GM12864 (cell line): ENCODE data around the gene YARS1.

ENCODE experiments used
- DNase-seq: peaks from one replicate; pipeline ENCODE4 v3.0.0-alpha.2; 2011; ENCODE audit warnings: low read depth
- H3K4me3 ChIP-seq: 2 replicates; pipeline ENCODE4 v1.5.1; 2011; ENCODE audit warnings: mild to moderate bottlenecking, low read depth, low read length, control low read depth
- CTCF ChIP-seq: IDR thresholded peaks from 2 replicates; pipeline ENCODE4 v1.5.1; 2011; ENCODE audit warnings: low read depth, mild to moderate bottlenecking, moderate library complexity, low read length, control low read depth, inconsistent platforms; ENCODE audit errors: missing control alignments

Gene YARS1

GRCh38 chr1:32775640-32776337 is 41.4 kb downstream of the YARS1 start:
- no peak overlapping the region for H3K4me3 ChIP-seq
- TF ChIP-seq CTCF = no peak
- no peak for DNase-seq

GRCh38 chr1:32774950-32775634 is 42.1 kb downstream of the YARS1 start:
- DNase-seq = no peak
- H3K4me3 ChIP-seq = no peak overlapping the region
- no peak for TF ChIP-seq CTCF

GRCh38 chr1:32774464-32774808 is 42.7 kb downstream of the YARS1 start:
- no peak for DNase-seq
- TF ChIP-seq CTCF = no peak
- no peak overlapping the region for H3K4me3 ChIP-seq

- no peak for TF ChIP-seq CTCF
- no peak overlapping the region for H3K4me3 ChIP-seq
- no peak for DNase-seq
Measured at GRCh38 chr1:32773764-32774463, 43.2 kb downstream of the YARS1 start.

- peak; percentile 98 for TF ChIP-seq CTCF
- H3K4me3 ChIP-seq = no peak overlapping the region
- no peak for DNase-seq
Measured at GRCh38 chr1:32773018-32773763, 44.0 kb downstream of the YARS1 start.

GRCh38 chr1:32772281-32773017 is 44.7 kb downstream of the YARS1 start:
- no peak overlapping the region for H3K4me3 ChIP-seq
- DNase-seq = no peak
- no peak for TF ChIP-seq CTCF
